ENCODE results near the gene SSMEM1.

- TF ChIP-seq CTCF (IDR thresholded peaks at IDR 0.05) (no peak), POLR2A (IDR thresholded peaks at IDR 0.05) (no peak)
Measured at GRCh38 chr7:130262448-130262847, 54.8 kb downstream of the SSMEM1 start.

Measured in thyroid gland (tissue), 4 donors.